ENCODE data around the gene GRIN1.

The GRIN1 gene

GRCh38 chr9:137166380-137167229 is 27.7 kb downstream of the GRIN1 start:
- DNase-seq = no peak

- no peak for DNase-seq
These were observed 28.4 kb downstream of the GRIN1 start for GRCh38 chr9:137167277-137167746.

DNA sequence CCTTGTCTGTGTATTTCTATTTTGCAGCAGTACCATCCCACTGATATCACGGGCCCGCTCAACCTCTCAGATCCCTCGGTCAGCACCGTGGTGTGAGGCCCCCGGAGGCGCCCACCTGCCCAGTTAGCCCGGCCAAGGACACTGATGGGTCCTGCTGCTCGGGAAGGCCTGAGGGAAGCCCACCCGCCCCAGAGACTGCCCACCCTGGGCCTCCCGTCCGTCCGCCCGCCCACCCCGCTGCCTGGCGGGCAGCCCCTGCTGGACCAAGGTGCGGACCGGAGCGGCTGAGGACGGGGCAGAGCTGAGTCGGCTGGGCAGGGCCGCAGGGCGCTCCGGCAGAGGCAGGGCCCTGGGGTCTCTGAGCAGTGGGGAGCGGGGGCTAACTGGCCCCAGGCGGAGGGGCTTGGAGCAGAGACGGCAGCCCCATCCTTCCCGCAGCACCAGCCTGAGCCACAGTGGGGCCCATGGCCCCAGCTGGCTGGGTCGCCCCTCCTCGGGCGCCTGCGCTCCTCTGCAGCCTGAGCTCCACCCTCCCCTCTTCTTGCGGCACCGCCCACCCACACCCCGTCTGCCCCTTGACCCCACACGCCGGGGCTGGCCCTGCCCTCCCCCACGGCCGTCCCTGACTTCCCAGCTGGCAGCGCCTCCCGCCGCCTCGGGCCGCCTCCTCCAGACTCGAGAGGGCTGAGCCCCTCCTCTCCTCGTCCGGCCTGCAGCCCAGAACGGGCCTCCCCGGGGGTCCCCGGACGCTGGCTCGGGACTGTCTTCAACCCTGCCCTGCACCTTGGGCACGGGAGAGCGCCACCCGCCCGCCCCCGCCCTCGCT is 29.0 kb downstream of the GRIN1 start:
- peak; percentile 58 to 63 for DNase-seq

DNA sequence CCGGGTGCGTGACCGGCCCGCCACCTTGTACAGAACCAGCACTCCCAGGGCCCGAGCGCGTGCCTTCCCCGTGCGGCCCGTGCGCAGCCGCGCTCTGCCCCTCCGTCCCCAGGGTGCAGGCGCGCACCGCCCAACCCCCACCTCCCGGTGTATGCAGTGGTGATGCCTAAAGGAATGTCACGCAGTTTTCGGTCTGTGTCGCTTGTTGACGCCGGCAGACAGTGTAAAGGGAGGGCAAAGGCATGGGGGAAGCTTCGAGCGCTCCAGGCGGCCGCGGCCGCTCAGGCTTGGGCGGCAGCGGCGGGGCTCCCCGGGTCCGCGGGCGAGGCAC is 29.6 kb downstream of the GRIN1 start:
- no peak for DNase-seq

GRCh38 chr9:137168904-137169856 is 30.2 kb downstream of the GRIN1 start:
- DNase-seq = peak; percentile 87 to 90

DNA sequence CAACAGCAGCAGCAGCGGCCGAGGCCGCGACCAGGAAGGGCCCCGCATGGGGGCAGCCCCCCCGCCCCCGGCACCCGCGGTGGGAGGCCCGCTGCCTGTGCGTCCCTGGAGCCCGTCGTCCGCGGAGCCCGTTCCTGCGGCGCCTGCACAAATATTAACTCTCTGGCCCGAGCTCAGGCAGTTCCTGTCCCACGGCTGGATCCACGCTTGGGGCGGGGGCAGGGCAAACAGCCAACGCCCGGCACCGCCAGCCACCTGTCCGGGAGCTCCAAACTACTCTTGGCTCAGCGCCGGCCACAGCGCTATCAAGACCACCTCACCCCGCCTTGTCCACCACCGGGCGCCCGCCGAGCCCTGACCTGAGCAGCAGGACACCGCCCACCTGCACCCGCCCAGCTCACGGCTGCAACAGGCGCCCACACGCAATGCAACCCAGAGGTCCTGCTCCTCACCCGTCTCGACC is 31.0 kb downstream of the GRIN1 start, which contains the start of gene LRRC26:
LRRC26 (minus strand) TSS at position 156 of the 463 bp plus-strand sequence; CDS start at position 48, 108 bp downstream.
- DNase-seq = no peak

DNA sequence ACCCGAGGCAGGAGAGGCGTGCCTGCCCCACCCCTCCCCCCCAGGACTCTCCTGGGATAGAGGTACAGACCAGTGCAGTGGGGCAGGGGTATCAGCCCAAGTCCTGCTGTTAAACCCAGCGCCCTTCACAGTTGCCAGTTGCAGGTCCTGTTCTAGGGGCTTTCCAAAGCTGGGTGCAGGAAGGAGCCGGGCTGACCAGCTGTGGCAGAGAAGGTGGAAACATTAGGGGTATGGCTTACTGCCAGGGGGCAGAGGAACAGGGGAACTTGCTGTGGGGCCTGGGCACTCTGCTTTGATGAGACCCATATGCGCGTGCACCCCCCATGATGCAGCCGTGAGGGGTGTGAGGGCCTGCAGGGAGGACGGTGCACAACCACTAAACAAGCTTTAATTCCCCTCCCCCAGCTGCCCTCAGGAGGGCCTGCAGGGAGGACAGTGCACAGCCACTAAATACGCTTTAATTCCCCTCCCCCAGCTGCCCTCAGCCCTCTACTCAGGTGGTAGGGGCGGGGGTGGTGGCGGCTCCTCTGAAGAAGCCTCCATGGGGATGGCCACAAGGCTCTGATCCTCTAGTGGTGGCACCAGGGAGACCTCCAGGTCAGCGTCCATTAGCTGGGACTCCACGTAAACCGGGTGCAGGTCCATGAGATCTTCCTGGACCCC is 31.7 kb downstream of the GRIN1 start:
- DNase-seq = no peak

DNA sequence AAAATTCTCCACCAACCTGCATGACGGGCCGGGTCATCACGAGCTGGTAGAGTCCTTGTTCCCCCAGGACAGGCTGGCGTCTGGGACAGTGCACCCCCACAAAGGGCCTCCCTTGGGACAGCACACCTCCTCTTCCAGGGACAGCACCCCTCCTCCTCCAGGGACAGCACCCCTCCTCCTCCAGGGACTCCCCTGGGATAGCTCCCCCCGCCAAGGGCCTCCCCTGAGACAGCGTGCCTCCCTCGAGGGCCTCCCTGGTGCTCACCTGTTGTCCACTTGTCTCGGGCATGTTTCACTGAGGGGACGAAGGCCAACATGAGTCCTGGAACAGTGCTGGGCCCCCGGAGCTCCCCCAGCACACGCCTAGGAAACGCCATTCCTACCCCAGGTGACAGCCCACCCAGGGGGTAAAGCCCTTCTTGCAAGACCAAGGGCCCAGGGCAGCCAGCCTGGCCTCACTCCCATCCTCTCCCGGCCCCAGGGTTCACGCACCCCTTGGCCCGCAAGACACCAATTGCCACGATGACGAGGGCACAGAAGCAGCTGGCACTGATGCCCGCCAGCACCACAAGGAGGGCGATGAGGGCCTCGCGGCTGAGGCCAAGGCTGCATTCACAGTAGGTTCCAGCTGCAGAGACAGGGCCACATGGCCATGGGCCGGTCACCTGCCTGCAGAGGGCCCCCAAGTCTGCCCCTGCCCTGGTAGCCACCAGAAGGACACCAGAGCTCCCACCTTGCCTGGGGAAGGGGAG is 32.4 kb downstream of the GRIN1 start:
- no peak for DNase-seq

DNA sequence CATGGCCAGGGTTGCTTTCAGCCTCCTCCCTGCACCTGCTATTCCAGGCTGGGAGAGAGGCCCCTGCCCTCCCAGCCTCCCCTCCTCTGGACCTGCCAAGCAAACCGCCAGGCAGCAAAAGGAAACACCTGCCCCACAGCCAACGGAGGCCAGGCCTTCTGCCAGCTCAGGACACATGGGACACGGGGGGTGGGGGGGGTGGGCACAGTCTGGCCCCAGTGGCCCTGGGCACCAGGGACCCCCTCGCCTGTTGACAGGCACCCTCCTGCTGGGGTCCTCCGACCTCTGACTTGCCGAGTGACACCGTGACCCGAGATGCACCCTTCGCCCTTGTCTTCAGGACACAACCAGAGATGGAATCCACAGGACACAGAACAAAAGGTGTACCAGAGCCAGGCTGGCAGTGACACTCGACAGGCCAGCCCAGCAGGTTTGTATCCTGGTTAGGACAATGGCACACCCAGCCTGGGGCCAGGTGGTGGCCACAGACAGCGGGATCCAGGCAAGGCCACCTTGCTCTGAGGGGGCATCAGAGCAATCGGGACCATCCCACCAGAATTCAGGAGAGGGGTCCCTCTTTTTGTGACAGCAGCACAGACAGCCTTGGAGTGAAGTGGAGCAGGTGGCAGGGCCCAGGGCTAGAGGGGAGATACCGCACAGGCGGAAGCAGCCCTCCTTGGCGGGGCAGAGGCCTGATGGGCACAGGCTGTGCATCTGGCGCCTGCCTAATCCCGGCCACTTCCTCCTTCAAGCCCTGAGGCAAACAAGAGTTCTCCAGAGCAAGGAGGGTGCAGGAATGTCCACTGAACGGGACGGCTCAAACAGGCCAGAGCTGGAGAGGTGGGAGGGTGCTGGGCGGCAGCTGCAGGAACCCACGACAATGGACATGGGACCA is 34.2 kb downstream of the GRIN1 start:
- no peak for DNase-seq

- no peak for DNase-seq
These were observed 35.1 kb downstream of the GRIN1 start for GRCh38 chr9:137173796-137174664.

- DNase-seq = no peak
These were observed 35.9 kb downstream of the GRIN1 start for GRCh38 chr9:137174722-137175293.

DNA sequence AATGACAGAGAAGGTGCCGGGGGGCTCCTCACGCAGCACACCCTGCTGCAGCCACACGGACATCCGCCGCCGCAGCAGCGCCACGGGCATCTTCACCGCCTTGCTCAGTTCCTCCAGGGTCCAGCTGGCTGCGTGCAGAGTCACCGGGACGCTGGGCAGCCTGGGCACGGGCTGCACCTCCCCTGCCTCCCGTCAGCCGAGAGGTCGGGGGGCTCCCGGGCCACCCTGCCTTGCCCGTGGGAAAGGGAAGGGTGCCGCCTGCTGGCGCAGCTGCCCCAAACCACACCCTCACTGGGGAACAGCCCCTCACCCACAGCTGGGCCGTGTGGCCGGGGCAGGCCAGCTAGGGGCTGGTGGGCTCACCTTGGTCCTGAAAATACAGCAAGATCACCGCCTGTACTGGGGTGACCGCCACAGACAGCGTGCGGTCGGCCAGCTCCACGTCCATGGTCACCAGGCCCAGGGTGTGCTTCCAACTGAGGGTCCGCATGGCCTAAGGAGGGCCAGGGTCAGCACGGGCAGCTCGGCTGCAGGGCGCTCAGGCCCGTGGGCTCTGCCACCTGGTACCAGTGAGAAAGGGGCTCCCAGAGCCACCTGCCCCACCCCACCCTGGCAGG is 36.5 kb downstream of the GRIN1 start:
- peak in 1 of 2 experiments; percentile 15 for DNase-seq

DNA sequence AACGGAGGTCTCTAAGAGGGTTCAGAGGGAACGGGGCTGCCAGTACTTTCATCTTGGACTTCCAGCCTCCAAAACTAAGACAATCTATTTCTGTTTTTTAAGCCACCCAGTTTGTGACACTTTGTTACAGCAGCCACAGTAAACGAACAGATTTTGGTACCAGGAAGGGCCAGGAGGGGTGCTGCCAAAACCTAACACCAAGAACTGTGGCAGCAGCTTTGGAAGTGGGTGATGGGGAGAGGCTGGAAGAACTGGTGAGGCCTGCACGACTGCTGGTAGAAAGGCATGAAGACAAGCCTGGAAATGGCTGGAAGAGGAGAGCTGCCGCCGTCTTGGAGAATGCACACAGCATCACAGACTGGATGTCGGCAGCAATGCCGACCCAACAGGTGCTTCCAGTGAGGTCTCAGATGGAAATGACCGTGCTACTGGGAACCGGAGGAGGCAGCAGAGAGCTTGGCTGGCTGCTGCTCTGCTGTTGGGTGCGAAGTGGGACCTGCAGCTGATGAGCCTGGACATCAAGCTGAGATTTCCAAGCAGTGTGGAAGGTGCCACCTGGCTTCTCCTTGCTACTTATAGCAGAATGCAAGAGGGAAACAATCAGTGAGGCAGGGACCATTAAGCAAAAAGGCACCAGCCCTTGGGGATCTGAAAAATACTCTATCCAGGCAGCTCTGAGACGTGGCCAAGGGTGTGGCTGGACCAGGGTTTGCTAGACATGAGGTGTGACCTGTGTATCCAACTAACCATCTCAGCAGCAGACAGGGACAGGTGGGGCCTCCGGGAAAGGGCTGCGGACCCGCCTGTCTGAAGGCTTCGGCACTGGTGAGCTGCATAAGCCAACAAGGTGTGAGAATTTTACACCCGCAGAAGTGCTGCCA is 37.6 kb downstream of the GRIN1 start:
- peak; percentile 54 to 73 for DNase-seq

DNA sequence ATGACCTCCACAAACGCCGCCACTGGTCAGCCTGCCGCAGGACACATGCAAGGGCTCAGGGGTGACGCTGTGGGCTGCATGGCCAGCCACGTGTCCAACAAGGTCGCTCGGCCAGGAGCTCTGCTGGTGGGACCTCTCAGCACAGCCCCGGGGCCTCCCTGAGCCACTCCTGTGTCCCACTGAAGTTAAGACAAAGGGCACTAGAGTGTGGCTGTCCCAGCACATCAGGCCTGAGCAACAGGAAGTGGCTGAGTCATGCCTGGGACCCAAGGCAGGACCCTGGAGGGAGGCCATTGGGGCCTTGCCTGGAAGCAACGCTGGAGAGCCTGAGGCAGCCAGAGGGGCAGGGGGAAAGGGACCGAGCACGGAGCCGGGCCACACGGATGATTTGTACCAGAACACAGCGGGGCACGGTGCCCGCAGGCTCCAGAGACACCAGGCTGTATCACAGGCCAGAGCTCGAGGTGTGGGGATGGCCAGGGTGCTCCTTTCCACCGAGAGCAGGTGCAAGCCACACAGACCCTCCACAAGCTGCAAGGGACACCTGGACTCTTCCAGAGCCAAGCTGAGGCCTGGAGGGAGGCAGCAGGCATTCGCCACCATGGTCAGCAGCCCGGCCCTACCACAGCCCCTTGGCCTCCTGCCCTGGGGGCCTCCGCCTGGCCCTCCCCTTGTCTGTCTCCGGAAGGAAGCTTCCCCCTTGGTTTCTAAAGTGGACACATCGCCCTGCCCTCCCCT is 39.4 kb downstream of the GRIN1 start:
- DNase-seq = no peak

DNA sequence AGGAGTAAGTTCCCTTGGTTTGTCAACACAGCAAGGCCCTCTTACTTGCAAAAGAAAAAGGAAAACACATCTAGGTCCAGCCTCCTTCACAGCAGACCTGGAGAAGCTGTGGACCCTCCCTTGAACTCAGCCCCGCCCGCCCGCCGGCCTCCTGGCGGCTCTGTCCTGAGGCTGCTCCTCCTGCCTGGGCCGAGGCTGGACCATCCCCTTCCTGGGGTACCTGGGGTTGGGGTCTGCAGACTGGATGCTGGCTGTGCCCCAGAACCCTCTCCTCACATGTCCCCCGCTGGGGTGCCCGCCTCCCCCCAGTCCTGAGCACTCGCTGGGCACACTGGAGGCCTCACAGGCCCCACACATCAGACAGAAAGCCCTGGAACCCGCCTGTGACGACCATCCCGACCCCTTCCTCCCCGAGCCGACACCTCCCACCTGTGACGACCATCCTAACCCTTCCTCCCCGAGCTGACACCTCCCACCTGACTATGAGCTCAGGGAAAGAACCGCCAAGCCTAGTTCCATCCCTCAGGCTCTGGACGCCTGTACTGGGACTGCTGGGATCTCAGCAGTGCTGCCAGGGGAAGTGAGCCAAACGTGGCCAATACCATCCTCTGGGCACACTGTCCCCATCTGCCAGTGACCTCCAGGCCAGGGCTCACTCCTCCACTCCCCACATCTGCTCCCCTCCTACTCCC is 40.1 kb downstream of the GRIN1 start:
- DNase-seq = no peak

- DNase-seq = no peak
These were observed 40.8 kb downstream of the GRIN1 start for GRCh38 chr9:137179761-137180160.
